Embryonic facial prominence (tissue), 1 donor: ENCODE measurements around the gene NQO1.

Source experiments
- DNase-seq: peaks from one replicate; pipeline ENCODE4 v3.0.0-alpha.2; 2016; ENCODE audit errors: extremely low spot score

The NQO1 gene

GRCh38 chr16:69706256-69706974 lies 19.9 kb downstream of the NQO1 start:
- no peak for DNase-seq

GRCh38 chr16:69703638-69704037 lies 22.7 kb downstream of the NQO1 start:
- DNase-seq = no peak

GRCh38 chr16:69701866-69702265 lies 24.5 kb downstream of the NQO1 start:
- DNase-seq = no peak

DNA sequence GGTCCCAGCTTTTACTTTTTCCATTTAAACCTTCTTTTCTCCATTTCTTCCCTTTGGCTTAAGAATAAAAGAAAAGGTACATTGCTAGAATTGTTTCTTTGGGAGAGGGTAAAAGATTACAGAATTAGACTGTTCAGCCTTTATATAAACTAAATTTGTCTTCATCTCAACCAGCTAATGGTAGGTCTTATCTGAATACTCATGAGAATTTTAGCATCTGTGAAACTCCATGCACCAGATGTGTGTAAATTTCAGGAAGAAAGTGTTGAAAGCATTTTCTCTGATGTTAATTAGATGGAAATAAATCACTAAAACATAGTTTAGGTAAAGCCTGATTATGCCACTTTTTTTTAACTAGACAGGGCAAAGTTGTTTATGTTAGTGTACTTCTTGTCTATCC lies 24.9 kb downstream of the NQO1 start:
- DNase-seq = no peak

GRCh38 chr16:69699915-69700314 lies 26.4 kb downstream of the NQO1 start:
- DNase-seq = no peak

GRCh38 chr16:69698404-69698803 lies 28.0 kb downstream of the NQO1 start:
- DNase-seq = no peak

DNA sequence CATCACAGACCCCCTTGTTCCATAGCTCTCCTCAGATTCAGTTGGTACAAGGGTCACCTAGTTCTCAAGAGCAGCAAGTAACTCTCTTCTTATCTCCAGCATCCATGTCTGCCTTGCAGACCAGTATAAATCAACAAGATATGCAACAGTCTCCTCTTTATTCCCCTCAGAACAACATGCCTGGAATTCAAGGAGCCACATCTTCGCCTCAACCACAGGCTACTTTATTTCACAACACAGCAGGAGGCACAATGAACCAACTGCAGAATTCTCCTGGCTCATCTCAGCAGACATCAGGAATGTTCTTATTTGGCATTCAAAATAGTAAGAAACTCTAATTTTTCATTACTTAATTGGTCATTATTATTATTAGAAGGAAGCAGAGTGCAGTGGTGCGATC lies 32.4 kb downstream of the NQO1 start:
- DNase-seq = no peak

DNA sequence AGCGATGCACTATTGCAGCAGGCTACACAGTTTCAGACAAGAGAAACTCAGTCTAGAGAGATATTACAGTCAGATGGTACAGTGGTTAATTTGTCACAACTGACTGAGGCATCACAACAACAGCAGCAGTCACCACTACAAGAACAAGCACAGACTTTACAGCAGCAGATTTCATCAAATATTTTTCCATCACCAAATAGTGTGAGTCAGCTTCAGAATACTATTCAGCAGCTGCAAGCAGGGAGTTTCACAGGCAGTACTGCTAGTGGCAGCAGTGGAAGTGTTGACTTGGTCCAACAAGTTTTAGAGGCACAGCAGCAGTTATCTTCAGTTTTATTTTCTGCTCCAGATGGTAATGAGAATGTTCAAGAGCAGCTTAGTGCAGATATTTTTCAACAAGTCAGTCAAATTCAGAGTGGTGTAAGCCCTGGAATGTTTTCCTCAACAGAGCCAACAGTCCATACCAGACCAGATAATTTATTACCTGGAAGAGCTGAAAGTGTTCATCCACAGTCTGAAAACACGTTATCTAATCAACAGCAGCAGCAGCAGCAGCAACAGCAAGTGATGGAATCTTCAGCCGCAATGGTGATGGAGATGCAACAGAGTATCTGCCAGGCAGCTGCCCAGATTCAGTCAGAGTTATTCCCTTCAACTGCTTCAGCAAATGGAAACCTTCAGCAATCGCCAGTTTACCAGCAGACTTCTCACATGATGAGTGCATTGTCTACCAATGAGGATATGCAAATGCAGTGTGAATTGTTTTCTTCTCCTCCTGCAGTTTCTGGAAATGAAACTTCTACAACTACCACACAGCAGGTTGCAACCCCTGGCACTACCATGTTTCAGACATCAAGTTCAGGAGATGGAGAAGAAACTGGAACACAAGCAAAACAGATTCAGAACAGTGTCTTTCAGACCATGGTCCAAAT lies 34.1 kb downstream of the NQO1 start:
- no peak for DNase-seq

DNA sequence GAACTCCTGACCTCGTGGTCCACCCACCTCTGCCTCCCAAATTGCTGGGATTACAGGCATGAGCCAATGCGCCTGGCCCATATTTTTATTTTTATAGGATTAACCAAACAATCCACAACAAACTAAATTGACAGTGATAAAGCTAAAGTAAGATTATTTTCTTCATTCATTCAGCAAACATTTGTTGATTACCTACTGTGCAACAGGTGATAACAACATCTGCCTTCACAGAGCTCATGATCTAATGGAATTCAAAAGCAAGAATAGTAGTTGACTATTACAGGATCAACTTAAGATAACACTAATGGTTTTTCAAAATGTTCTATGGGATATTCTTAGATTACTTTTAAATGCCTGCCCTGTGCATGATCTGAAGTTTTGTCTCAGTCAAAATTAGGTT lies 37.8 kb downstream of the NQO1 start:
- DNase-seq = no peak

GRCh38 chr16:69680358-69680757 lies 46.0 kb downstream of the NQO1 start:
- DNase-seq = no peak

DNA sequence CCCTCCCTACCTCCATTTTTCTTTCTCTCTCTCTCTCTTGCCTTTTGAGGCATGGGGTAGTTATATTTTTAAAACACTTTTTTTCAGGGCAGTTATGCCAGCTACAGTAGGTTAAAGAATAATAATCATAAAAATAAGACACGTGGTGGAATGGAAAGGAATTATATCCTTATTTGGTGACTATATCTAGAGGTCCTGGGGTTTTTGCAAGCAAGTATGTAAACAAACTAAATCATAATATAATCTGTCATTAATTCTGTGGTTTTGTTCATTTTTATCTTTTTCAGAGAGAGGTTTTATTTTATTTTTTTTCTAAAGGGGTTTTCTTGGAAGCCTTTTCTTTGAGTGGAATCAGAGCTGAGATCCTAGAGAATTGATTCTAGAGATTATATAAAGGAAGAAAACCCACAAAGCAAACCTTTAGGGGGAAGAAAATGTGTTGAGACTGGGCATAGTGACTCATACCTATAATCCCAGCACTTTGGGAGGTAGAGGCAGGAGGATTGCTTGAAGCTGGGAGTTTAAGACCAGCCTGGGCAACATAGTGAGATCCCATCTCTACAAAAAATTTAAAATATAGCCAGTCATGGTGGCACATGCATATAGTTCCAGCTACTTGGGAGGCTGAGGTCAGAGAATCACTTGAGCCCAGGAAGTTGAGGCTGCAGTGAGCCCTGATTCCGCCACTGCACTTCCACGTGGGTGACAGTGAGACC lies 53.2 kb downstream of the NQO1 start:
- DNase-seq = no peak

GRCh38 chr16:69672315-69672997 lies 53.9 kb downstream of the NQO1 start:
- no peak for DNase-seq

GRCh38 chr16:69669577-69669976 lies 56.8 kb downstream of the NQO1 start:
- no peak for DNase-seq

DNA sequence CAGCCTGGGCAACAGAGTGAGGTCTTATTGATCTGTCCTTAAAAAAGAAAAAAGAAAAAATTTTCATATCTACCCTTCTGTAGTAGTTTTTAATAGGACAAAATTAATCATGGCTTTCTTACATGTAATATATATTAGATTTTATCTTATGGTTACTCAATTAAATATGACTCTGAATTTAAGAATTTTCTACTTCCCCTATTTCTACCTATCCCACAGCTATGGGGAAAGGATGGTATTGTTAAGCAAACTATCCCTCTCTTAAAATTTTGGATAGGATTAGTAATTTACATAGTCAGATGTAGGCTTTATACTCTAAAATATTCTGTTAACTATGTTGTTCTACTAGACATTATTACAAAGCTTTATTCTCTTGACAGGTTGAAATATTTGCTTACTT lies 62.5 kb downstream of the NQO1 start:
- DNase-seq = no peak

DNA sequence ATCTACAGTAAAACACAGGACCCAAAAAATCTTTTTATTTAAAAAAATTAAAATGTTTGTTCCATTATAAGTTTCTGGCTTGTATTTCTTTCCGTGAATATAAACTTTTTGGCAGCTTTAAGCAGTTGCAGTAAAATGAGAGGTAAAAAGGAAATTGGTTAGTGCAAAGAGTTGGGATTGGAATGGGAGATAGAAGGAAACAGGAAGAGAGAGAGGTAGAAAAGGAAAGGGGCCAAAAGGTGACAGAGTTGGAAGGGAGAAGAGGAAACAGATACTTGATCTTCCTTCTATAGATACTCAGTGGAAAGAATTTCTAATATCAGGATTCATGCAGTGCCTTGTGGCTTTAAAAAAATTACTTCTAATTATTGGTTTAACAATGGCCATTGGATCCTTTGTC lies 63.5 kb downstream of the NQO1 start:
- DNase-seq = no peak

DNA sequence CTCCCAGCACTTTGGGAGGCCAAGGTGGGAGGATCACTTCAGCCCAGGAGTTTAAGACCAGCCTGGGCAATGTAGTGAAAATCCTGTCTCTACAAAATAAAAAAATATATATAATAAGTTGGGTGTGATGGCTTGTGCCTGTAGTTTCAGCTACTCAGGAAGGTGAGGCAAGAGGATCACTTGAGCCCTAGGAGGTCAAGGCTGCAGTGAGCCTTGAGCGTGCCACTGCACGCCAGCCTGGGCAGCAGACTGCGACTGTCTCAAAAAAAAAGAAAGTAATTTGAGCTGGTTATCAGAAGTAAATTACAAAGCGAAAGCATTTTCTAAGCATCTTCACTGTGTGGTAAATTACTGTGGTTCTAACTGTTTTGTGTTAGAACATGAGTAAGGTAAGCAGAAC lies 66.2 kb downstream of the NQO1 start:
- DNase-seq = no peak
